HepG2 (cell line): ENCODE measurements around the gene SIX3. TPM values are rescaled to one million over a fixed set of nuclear protein-coding genes. Genes with fewer than 3 reads are reported as not detected.

Experiments used
- ATAC-seq: fragments of 200-7000 bp; cut with Tn5 transposase; 3 replicates; pipeline ENCODE4 v1.9.1; 2020; ENCODE audit warnings: mild to moderate bottlenecking, moderate library complexity
- BruUV-seq: library from RNA; stranded (reverse); fragments of 400-500 nt; replicated peaks from 2 replicates; lab custom pipeline; 2021; lab: Mats Ljungman, UMichigan
- CTCF ChIA-PET: fragments of 300-600 bp; formaldehyde crosslinking; extraction: SDS; loops from one replicate; lab custom pipeline; 2021; ENCODE audit warnings: low total read pairs, inconsistent platforms, low intra/inter-chr PET ratio; lab: Yijun Ruan, JAX
- POLR2A ChIA-PET: fragments of 350-600 bp; sonication (Branson Sonifier 250); formaldehyde crosslinking; loops from one replicate; lab custom pipeline; 2020; ENCODE audit warnings: antibody characterized with exemption, inconsistent platforms; lab: Yijun Ruan, JAX
- DNase-seq: peaks from one replicate; pipeline ENCODE4 v3.0.0-alpha.2; 2015; ENCODE audit warnings: low spot score
- FAIRE-seq: peaks from 3 replicates; lab custom pipeline; 2011; peaks lifted over from hg19 to GRCh38; lab: Jason Lieb, UNC
- H2AFZ ChIP-seq: one replicate; pipeline ENCODE4 v1.6.1; 2011; ENCODE audit warnings: low read length, inconsistent platforms
- H3K27ac ChIP-seq: fragments of 300-600 bp; 3 replicates; pipeline ENCODE4 v1.8.0; 2011; ENCODE audit warnings: mixed run types, mild to moderate bottlenecking, mixed read lengths, low read length, inconsistent platforms; ENCODE audit not compliant: insufficient read depth; ENCODE audit errors: extremely low read length
- H3K27me3 ChIP-seq, 2 experiments: fragments of 200-600 bp in 1 of 2; 2 replicates in 1 of 2; 3 replicates in 1 of 2; pipeline versions ENCODE4 v1.6.0 to v1.8.0; 2011; ENCODE audit warnings: low read length in 2 of 2, mild to moderate bottlenecking in 2 of 2, moderate library complexity in 2 of 2, inconsistent platforms in 1 of 2; ENCODE audit not compliant: insufficient read depth in 2 of 2, control insufficient read depth in 1 of 2
- H3K36me3 ChIP-seq, 2 experiments: fragments of 200-600 bp in 1 of 2; replicated peaks in 1 of 2; 2 replicates in 1 of 2; 3 replicates in 1 of 2; pipeline versions ENCODE4 v1.5.1 to v1.8.0; 2011; ENCODE audit warnings: low read length in 2 of 2, inconsistent platforms in 1 of 2; ENCODE audit not compliant: insufficient read depth in 2 of 2, control insufficient read depth in 1 of 2
- H3K4me1 ChIP-seq: 2 replicates; pipeline ENCODE4 v1.5.1; 2012; ENCODE audit warnings: low read length, inconsistent platforms; ENCODE audit not compliant: insufficient read depth
- H3K4me2 ChIP-seq: 2 replicates; pipeline ENCODE4 v1.6.0; 2011; ENCODE audit warnings: low read depth, low read length, inconsistent platforms
- H3K4me3 ChIP-seq, 3 experiments: fragments of 200-600 bp in 1 of 3; sonication (generic), shearing (Covaris generic) in 1 of 3; replicated peaks in 1 of 3; 2 replicates each; pipeline ENCODE4 v1.5.1; 2011 to 2016; ENCODE audit warnings: low read length in 3 of 3, inconsistent platforms in 2 of 3, low read depth in 2 of 3, mild to moderate bottlenecking in 2 of 3, control low read depth in 1 of 3, mixed read lengths in 1 of 3; ENCODE audit not compliant: insufficient read depth in 1 of 3
- H3K79me2 ChIP-seq: one replicate; pipeline ENCODE4 v1.6.1; 2011; ENCODE audit warnings: low read length, inconsistent platforms; ENCODE audit not compliant: insufficient read depth
- H3K9ac ChIP-seq: 2 replicates; pipeline ENCODE4 v1.6.0; 2011; ENCODE audit warnings: mild to moderate bottlenecking, low read depth, low read length, inconsistent platforms; ENCODE audit not compliant: insufficient read depth
- H3K9me3 ChIP-seq: 2 replicates; pipeline ENCODE4 v1.5.1; 2012; ENCODE audit warnings: mild to moderate bottlenecking, low read length
- H4K20me1 ChIP-seq: 2 replicates; pipeline ENCODE4 v1.6.0; 2011; ENCODE audit warnings: inconsistent platforms, mild to moderate bottlenecking, low read length, moderate library complexity; ENCODE audit not compliant: insufficient read depth
- ELF3 ChIP-seq: IDR thresholded peaks from 2 replicates; pipeline ENCODE4 v1.6.1; 2016; ENCODE audit warnings: missing genetic modification reagents, missing compliant biosample characterization
- ETV5 ChIP-seq: IDR thresholded peaks from 2 replicates; pipeline ENCODE4 v1.6.1; 2018; ENCODE audit warnings: missing biosample characterization, missing genetic modification reagents, inconsistent platforms, borderline replicate concordance
- PITX1 ChIP-seq: sonication (generic); formaldehyde crosslinking; IDR thresholded peaks from 2 replicates; pipeline ENCODE4 v1.5.1; 2020; ENCODE audit warnings: mild to moderate bottlenecking, missing genetic modification reagents
- PREB ChIP-seq: sonication (generic); formaldehyde crosslinking; IDR thresholded peaks from 2 replicates; pipeline ENCODE4 v1.4.0; 2020; ENCODE audit warnings: missing genetic modification reagents
- RXRA ChIP-seq: sonication (generic); formaldehyde crosslinking; IDR thresholded peaks from 2 replicates; pipeline ENCODE4 v1.5.1; 2020; ENCODE audit warnings: missing genetic modification reagents
- SMAD9 ChIP-seq: sonication (generic); formaldehyde crosslinking; IDR thresholded peaks from 2 replicates; pipeline ENCODE4 v1.5.1; 2020; ENCODE audit warnings: mild to moderate bottlenecking, missing genetic modification reagents
- SMARCE1 ChIP-seq: fragments of 450-650 bp; IDR thresholded peaks from 2 replicates; pipeline ENCODE4 v1.6.1; 2017; ENCODE audit warnings: borderline replicate concordance
- STAG1 ChIP-seq: sonication (generic); formaldehyde crosslinking; IDR thresholded peaks from 2 replicates; pipeline ENCODE4 v1.4.0; 2020; ENCODE audit warnings: missing genetic modification reagents
- TRAFD1 ChIP-seq: sonication (generic); formaldehyde crosslinking; IDR thresholded peaks from 2 replicates; pipeline ENCODE4 v1.5.1; 2020; ENCODE audit warnings: missing genetic modification reagents, mild to moderate bottlenecking, borderline replicate concordance
- TSC22D2 ChIP-seq: sonication (generic); formaldehyde crosslinking; IDR thresholded peaks from 2 replicates; pipeline ENCODE4 v1.5.1; 2020; ENCODE audit warnings: missing genetic modification reagents, mild to moderate bottlenecking, borderline replicate concordance
- ZBTB7A ChIP-seq: sonication (generic); formaldehyde crosslinking; IDR thresholded peaks from 2 replicates; pipeline ENCODE4 v1.8.0; 2022; ENCODE audit warnings: mild to moderate bottlenecking, missing genetic modification reagents
- ZNF124 ChIP-seq: sonication (generic); formaldehyde crosslinking; IDR thresholded peaks from 2 replicates; pipeline ENCODE4 v1.4.0; 2020; ENCODE audit warnings: missing genetic modification reagents
- ZNF230 ChIP-seq: sonication (generic); formaldehyde crosslinking; IDR thresholded peaks from 2 replicates; pipeline ENCODE4 v1.4.0; 2020; ENCODE audit warnings: mild to moderate bottlenecking, missing genetic modification reagents
- ZNF724P ChIP-seq: sonication (generic); formaldehyde crosslinking; IDR thresholded peaks from 2 replicates; pipeline ENCODE4 v1.8.0; 2022; ENCODE audit warnings: missing genetic modification reagents, borderline replicate concordance
- ZNF792 ChIP-seq: IDR thresholded peaks from 2 replicates; pipeline ENCODE4 v1.6.1; 2016
- WGBS: methylation state at CpG from one replicate; pipeline ENCODE4 v1.1.6; 2017; ENCODE audit warnings: low lambda C conversion rate; 5-methylcytosine and 5-hydroxymethylcytosine counted together
- in situ Hi-C: cut with HindIII; loops from 2 replicates; pipeline ENCODE4 v1.10.0; 2017; ENCODE audit warnings: low pct_unique_long_range_greater_than_20kb; ENCODE audit not compliant: extremely low pct_ligation_motif_present
- intact Hi-C: fragments of 100-400 bp; cut with micrococcal nuclease; formaldehyde crosslinking; loops from one replicate; pipeline ENCODE4 v1.10.0; 2022; ENCODE audit not compliant: unreplicated experiment
- polyA plus RNA-seq, 8 experiments: library from polyadenylated mRNA; depleted of rRNA in 3 of 8; stranded (reverse) in 7 of 8; unstranded in 1 of 8; fragments of >200 nt; fragmentation: Illumina TruSeq in 4 of 8; extraction: Trizol in 4 of 8; gene quantifications; 2 replicates each; pipeline versions ENCODE4 v1.2.1 to v1.2.3, GENCODE V29; 2011 to 2016; ENCODE audit warnings: low read depth in 4 of 8, missing spikeins in 1 of 8, mixed read lengths in 1 of 8; ENCODE audit not compliant: insufficient read depth in 1 of 8
- total RNA-seq, 5 experiments: library from RNA; depleted of rRNA; stranded (reverse); fragments of >200 nt; fragmentation: Illumina TruSeq; extraction: Trizol; gene quantifications; 2 replicates each; pipeline ENCODE4 v1.2.3, GENCODE V29; 2016; ENCODE audit warnings: low read depth in 1 of 5
- TF ChIP-seq, protein P1 (sequence below): sonication (generic); formaldehyde crosslinking; IDR thresholded peaks from 2 replicates; pipeline ENCODE4 v1.4.0; 2020; ENCODE audit warnings: mild to moderate bottlenecking, missing genetic modification reagents
- TF ChIP-seq, protein P2 (sequence below): IDR thresholded peaks from 2 replicates; pipeline ENCODE4 v1.6.1; 2016; ENCODE audit warnings: control low read depth
- TF ChIP-seq, protein P3 (sequence below): sonication (generic); formaldehyde crosslinking; IDR thresholded peaks from 2 replicates; pipeline ENCODE4 v1.5.0; 2020; ENCODE audit warnings: missing genetic modification reagents

SIX3 gene
- total and polyA plus RNA-seq, 2 of the 13 experiments (the other 11 are each of a cell fraction or from before 2014, with no cell fraction given): not detected

DNA sequence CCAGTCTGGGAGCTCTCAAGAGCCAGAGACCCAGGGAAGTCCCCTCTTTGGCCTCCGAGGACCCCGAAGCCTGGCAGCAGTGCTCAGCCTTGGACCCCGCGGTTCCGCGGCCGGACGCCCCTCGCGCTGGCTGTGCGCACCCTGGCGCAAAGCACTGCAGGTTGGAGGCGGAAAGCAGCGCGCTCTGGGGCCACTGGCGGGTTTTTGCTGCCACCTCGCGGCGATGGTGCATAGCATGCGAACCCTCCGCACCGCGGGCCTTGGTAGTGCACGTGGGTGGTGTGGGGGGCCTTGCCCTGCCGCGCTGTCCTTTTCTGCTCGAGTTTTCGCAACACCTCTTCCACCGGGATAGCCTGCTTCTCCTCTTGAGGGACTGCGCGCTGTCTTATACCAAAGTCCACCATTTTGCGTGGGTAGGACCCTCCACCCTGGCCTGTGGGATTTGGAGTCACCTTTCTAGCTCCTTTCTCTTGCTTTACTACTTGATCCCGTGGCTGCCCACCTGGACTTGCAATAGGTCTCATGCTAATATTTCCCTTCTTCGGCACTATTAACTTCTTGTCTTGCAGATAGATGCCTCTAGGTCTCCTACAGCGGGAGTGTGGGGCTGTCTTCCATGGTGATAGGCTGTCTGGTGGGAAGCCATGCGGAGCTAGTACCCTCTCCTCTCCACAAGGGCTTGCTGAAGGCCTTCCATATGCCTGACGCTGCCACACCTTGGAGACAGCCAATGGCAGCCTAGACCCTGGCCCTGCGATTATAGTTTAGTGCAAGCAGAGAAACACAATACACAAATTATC, 14.3 kb downstream of the SIX3 start:
- Histone ChIP-seq H4K20me1 (peaks cover 4% of the 10 kb centered on the region; the same call in 1 of the 2 replicates), H3K4me2 (peak overlapping the region; percentile 71), H3K4me1 (peaks cover 32% of the 10 kb centered on the region), H3K9ac (no peak overlapping the region), H3K27ac (no peak overlapping the region), H3K27me3 (peaks cover 25 to 90% of the 10 kb centered on the region in 2 experiments; a peak in 4 of 5 replicates), H3K36me3 (no peaks in the 10 kb centered on the region), H3K9me3 (no peaks in the 10 kb centered on the region), H3K79me2 (no peaks in the 10 kb centered on the region), H2AFZ (no peak overlapping the region), H3K4me3 (peak overlapping the region in 1 of 3 experiments; percentile 63; a peak in 1 of 6 replicates)
- BruUV-seq: no TSS peak
- ChIA-PET CTCF (interaction anchor here (0.6 to 5.4 kb wide), 6 partner anchors 395 to 712 kb away, joined by 3 to 67 read pairs (median 8); no protein-coding TSS in a partner anchor), POLR2A (interaction anchor here (1.0 kb wide), 1 partner anchor 9 kb away, joined by 3 read pairs; no protein-coding TSS in a partner anchor)
- WGBS: 8% methylated on average over 15 of the region's 38 CpGs
- intact Hi-C loops: loop anchor here (1.0 to 5.0 kb wide), 3 partner anchors 476 to 708 kb away; no protein-coding TSS in a partner anchor
- ATAC-seq (peak; percentile 83), FAIRE-seq (no peak), DNase-seq (peak; percentile 50)
- in situ Hi-C loops: loop anchor here (5.0 to 10.0 kb wide), 2 partner anchors 478 to 911 kb away; no protein-coding TSS in a partner anchor
- TF ChIP-seq, protein P1, sequence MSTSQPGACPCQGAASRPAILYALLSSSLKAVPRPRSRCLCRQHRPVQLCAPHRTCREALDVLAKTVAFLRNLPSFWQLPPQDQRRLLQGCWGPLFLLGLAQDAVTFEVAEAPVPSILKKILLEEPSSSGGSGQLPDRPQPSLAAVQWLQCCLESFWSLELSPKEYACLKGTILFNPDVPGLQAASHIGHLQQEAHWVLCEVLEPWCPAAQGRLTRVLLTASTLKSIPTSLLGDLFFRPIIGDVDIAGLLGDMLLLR (CRISPR knock-in tag): peak; percentile 51; the same call in 1 of the 2 replicates
- TF ChIP-seq ZBTB7A (CRISPR knock-in tag): peak; percentile 37; the same call in 1 of the 2 replicates
- peak; percentile 74; the same call in 1 of the 2 replicates for TF ChIP-seq TSC22D2 (CRISPR knock-in tag)
- TF ChIP-seq ZNF792 (CRISPR knock-in tag): 0 out of 2 replicates have a peak, but pooled peaks have one; percentile 20
- 0 out of 2 replicates have a peak, but pooled peaks have one; percentile 27 for TF ChIP-seq ZNF724P (CRISPR knock-in tag)
- no peak for TF ChIP-seq PREB (CRISPR knock-in tag)
- TF ChIP-seq ELF3 (CRISPR knock-in tag): peak; percentile 64
- TF ChIP-seq ETV5 (CRISPR knock-in tag): peak; percentile 41; the same call in 1 of the 2 replicates
- no peak for TF ChIP-seq TRAFD1 (CRISPR knock-in tag)
- TF ChIP-seq, protein P2, sequence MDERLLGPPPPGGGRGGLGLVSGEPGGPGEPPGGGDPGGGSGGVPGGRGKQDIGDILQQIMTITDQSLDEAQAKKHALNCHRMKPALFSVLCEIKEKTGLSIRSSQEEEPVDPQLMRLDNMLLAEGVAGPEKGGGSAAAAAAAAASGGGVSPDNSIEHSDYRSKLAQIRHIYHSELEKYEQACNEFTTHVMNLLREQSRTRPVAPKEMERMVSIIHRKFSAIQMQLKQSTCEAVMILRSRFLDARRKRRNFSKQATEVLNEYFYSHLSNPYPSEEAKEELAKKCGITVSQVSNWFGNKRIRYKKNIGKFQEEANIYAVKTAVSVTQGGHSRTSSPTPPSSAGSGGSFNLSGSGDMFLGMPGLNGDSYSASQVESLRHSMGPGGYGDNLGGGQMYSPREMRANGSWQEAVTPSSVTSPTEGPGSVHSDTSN (CRISPR knock-in tag): no peak
- TF ChIP-seq ZNF230 (CRISPR knock-in tag): peak; percentile 95; the same call in 1 of the 2 replicates
- 0 out of 2 replicates have a peak, but pooled peaks have one; percentile 53 for TF ChIP-seq ZNF124 (CRISPR knock-in tag)
- TF ChIP-seq STAG1: peak; percentile 98
- TF ChIP-seq, protein P3, sequence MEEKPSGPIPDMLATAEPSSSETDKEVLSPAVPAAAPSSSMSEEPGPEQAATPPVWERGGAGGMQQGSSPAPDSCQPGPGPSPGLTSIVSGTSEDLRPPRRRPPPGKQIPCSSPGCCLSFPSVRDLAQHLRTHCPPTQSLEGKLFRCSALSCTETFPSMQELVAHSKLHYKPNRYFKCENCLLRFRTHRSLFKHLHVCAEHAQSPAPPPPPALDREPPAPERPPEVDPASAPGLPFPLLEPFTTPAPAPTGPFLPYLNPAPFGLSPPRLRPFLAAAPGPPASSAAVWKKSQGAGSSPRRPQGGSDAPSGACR (CRISPR knock-in tag): 0 out of 2 replicates have a peak, but pooled peaks have one; percentile 34
- no peak for TF ChIP-seq SMARCE1
- no peak for TF ChIP-seq SMAD9 (CRISPR knock-in tag)
- peak; percentile 34; the same call in 1 of the 2 replicates for TF ChIP-seq RXRA (CRISPR knock-in tag)
- TF ChIP-seq PITX1: peak; percentile 51; the same call in 1 of the 2 replicates
